Rectal smooth muscle tissue (tissue), 1 donor: ENCODE data around the gene DCTN3.
"Not testable (repeated sequence)": the region's sequence is repeated elsewhere in the genome, so short reads cannot be mapped to it uniquely, and the experiment has no call there.

ENCODE experiments used
- H3K27ac ChIP-seq: one replicate; pipeline ENCODE4 v1.7.0; 2013; ENCODE audit warnings: low read depth, low read length, inconsistent platforms
- H3K27me3 ChIP-seq: one replicate; pipeline ENCODE4 v1.7.0; 2013; ENCODE audit warnings: low read length; ENCODE audit not compliant: control insufficient read depth, insufficient read depth
- H3K36me3 ChIP-seq: one replicate; pipeline ENCODE4 v1.7.0; 2013; ENCODE audit warnings: low read length; ENCODE audit not compliant: control insufficient read depth, insufficient read depth
- H3K4me1 ChIP-seq: one replicate; pipeline ENCODE4 v1.7.0; 2013; ENCODE audit warnings: low read length; ENCODE audit not compliant: control insufficient read depth, insufficient read depth
- H3K4me3 ChIP-seq: one replicate; pipeline ENCODE4 v1.7.0; 2013; ENCODE audit warnings: low read length
- H3K9ac ChIP-seq: one replicate; pipeline ENCODE4 v1.7.0; 2013; ENCODE audit warnings: low read length

Gene DCTN3

DNA sequence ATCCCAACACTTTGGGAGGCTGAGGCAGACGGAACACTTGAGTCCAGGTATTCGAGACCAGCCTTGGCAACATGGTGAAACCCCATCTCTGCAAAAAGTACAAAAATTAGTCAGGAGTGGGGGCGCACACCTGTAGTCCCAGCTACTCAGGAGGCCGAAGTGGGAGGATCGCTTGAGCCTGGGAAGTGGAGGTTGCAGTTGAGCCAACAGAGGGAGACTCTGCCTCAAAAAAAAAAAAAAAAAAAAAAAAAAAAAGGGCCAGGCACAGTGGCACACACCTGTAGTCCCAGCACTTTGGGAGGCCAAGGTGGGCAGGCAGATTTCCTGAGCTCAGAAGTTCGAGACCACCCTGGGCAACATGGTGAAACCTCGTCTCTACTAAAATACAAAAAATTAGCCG lies 19.0 kb upstream of the DCTN3 start:
- not testable (repeated sequence) for H3K9ac ChIP-seq, H3K27ac ChIP-seq, H3K4me3 ChIP-seq, H3K27me3 ChIP-seq, H3K36me3 ChIP-seq
- H3K4me1 ChIP-seq, result peaks cover 15% of the 10 kb centered on the region

DNA sequence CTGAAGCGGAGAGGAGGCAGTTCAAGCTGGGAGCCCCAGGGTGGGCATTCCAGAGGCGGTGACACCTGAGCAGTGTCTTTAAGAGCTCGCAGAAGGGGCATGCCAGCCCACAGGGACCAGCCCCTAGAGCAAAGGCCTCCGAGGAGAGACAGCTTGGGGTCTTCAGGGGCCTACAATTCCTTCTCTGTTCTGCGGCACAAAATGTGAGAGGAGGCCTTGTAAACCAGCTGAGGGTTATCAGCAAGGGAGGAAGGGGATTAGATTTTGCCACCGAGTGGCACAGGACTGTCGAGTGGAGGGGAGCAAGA lies 17.8 kb upstream of the DCTN3 start:
- H3K9ac ChIP-seq, result peak overlapping the region; percentile 54
- peaks cover 8% of the 10 kb centered on the region for H3K36me3 ChIP-seq
- H3K27ac ChIP-seq, result peak overlapping the region; percentile 81
- peak overlapping the region; percentile 87 for H3K4me3 ChIP-seq
- no peaks in the 10 kb centered on the region for H3K27me3 ChIP-seq
- peaks cover 15% of the 10 kb centered on the region for H3K4me1 ChIP-seq

DNA sequence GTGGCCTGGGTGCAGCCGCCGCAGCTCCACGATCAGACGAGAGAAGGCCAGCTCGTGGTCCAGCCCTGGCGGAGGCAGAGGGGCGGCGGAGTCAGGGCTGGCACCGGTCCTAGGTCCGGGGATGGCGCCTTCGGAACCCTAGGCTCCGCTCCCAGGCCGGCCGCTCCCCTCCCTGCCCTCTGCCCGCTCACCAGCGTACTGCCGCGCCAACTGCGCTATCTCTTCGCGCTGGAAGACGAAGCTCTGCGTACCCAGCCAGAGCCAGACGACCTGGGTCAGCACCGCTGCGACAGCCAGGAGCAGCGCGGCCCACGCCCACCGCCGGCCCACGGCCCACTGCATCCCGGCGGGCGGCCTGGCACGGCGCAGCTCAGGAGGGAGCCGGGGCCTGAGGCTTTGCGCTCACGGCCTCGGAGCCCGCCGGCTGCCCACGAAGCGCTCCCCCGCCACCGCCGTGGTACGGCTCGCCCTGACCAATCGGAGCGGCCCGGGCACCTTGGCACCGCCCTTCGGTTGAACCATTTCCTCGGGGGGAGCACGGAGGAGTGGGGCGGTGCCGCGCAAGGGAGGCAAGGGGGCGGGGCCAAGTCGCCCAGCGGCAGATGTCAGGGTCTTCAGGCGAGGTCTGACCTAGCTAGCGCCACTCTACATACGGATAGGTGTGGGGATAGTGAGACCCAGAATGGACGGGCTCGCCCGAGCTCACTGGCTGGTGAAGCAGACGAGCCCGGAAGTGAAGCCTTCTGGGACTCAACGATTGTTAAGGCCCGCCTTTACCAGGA lies 17.3 kb upstream of the DCTN3 start, which contains the start of gene SIGMAR1:
SIGMAR1 (minus strand) TSS at position 432 of the 782 bp plus-strand sequence; CDS start at position 342, 90 bp downstream.
- H3K27me3 ChIP-seq, result no peaks in the 10 kb centered on the region
- H3K27ac ChIP-seq, result peak within 1 kb of the TSS; percentile 81
- peak within 1 kb of the TSS; percentile 54 for H3K9ac ChIP-seq
- peaks cover 15% of the 10 kb centered on the region for H3K4me1 ChIP-seq
- peaks cover 8% of the 10 kb centered on the region for H3K36me3 ChIP-seq
- peak within 1 kb of the TSS; percentile 87 for H3K4me3 ChIP-seq

DNA sequence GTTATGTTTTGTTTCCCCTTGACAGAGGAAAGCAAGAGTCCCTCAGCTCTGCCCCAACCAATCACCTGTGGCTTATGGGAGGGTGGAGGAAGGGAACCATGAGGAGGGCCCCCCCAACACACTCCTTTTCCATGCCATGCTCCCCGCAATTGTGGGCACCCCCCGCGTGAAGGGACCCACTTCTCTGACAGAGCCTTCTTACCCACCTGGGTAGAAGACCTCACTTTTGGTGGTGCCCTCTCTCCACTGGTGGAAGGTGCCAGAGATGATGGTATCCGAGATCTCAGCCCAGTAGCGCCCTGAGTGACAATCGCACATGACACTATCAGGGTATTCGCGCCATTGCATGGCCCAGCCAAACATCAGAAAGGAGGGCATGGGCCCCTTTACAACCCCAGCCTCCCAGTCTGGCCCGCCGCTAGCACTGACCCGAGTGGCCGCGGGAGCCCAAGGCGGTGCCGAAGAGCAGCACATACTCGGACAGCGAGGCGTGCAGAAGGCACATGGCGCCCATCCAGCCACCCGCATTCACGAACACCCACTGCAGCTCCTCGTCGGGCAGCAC lies 16.6 kb upstream of the DCTN3 start:
- peak overlapping the region; percentile 81 for H3K27ac ChIP-seq
- H3K27me3 ChIP-seq, result no peaks in the 10 kb centered on the region
- H3K36me3 ChIP-seq, result peaks cover 8% of the 10 kb centered on the region
- peak overlapping the region; percentile 87 for H3K4me3 ChIP-seq
- peaks cover 15% of the 10 kb centered on the region for H3K4me1 ChIP-seq
- H3K9ac ChIP-seq, result peak overlapping the region; percentile 29

DNA sequence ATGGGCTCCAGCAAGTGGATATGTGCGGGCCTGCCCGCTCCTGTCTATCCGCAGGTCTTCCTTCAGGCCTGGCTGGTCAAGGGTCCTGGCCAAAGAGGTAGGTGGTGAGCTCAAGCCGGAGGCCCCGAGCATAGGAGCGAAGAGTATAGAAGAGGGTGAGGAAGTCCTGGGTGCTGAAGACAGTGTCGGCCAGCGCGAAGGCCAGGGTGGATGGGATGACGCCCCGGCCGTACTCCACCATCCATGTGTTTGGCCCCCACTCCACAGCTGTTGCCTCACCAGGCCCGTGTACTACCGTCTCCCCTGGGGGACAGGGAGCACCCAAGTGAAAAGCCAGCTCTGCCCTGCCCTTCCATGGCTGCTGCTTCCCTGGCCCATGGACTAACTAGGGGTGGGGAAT lies 15.3 kb upstream of the DCTN3 start:
- H3K27me3 ChIP-seq, result peaks cover under 1% of the 10 kb centered on the region
- H3K4me3 ChIP-seq, result no peak overlapping the region
- H3K27ac ChIP-seq, result no peak overlapping the region
- H3K9ac ChIP-seq, result no peak overlapping the region
- H3K4me1 ChIP-seq, result peaks cover 15% of the 10 kb centered on the region
- peaks cover 8% of the 10 kb centered on the region for H3K36me3 ChIP-seq

DNA sequence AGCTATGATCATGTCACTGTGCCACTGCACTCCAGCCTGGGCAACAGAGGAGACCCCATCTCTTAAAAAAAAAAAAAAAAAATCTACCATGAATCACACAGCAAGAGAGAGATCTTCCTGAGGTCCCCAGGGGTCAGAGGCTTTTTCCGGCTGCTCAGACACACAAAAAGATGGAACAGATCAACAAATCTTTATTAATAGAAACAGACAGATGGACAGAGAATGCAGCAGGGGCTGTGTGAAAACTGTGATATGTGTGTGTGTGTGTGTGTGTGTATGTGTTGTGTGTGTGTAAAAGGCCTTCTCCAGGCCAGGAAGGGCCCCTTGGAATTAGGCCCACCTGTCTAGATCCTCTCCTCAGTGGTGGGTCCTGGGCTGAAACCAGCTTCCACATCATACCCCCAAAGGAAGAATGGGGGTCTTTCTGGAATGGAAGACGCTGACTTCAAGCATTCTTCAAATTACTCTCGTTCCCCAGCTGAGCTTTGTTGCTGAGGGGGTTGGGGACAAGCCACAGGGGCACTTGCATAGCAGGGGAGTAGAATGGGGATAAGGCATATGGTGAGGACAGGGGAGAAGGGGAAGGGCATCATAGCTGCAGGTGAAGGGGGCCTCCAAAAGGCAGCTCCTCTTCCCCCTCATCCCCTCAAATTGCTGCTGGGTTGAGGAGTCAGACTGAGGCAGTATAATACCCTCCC lies 14.4 kb upstream of the DCTN3 start:
- H3K4me3 ChIP-seq, result no peak overlapping the region
- H3K4me1 ChIP-seq, result peaks cover 15% of the 10 kb centered on the region
- peaks cover 8% of the 10 kb centered on the region for H3K36me3 ChIP-seq
- peaks cover 9% of the 10 kb centered on the region for H3K27me3 ChIP-seq
- no peak overlapping the region for H3K27ac ChIP-seq
- H3K9ac ChIP-seq, result no peak overlapping the region

DNA sequence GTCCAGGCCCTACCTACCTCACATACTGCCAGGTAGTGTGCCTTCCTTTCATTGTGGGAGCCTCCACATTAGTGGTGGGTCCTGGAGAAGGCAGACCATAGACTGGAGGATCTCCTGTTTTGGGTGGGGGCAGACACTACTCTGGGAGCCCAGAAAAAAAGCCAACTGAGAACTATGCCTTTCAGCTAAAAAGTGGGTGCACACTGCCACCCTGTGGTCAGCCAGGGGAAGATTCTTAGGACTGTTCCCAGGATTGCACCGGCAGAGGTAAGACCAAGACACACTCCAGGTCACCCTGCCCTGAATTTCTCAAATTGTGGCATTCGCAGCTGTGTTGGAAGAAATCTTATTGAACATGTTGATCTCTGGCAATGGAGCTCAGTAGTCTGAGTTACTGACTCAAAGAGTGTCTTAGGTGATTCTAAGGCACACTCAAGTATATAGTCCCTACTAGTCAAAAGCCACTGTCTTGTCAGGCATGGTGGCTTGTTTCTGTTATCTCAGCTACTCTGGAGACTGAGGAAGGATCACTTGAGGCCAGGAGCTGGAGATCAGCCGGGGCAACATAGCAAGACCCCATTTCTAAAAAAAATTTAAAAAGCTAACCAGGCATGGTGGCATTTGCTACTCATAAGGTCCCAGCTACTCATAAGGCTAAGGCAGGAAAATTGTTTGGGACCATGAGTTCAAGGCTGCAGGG lies 13.7 kb upstream of the DCTN3 start:
- H3K36me3 ChIP-seq, result peaks cover 8% of the 10 kb centered on the region
- no peak overlapping the region for H3K27ac ChIP-seq
- no peak overlapping the region for H3K4me3 ChIP-seq
- H3K9ac ChIP-seq, result no peak overlapping the region
- peaks cover 15% of the 10 kb centered on the region for H3K4me1 ChIP-seq
- H3K27me3 ChIP-seq, result peaks cover 15% of the 10 kb centered on the region

DNA sequence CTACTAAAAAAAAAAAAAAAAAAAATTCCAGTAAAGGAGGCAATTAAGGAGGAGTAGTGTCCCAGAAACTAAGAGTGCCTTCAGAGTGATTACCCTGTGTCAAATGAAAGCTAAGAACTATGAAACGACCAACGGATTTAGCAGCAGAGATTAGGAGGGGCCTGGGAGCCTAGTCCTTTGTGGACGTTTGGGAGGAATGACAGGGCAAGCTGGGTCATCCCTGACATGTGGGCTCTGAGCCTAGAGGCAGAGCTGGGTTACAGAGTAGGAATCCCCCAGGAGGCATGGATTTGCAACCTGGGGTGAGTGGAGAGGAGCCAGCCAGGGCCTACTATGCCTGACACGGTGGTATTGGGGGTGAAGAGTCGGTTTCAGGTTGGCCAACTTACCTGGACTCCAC lies 12.9 kb upstream of the DCTN3 start:
- no peak overlapping the region for H3K27ac ChIP-seq
- H3K9ac ChIP-seq, result no peak overlapping the region

DNA sequence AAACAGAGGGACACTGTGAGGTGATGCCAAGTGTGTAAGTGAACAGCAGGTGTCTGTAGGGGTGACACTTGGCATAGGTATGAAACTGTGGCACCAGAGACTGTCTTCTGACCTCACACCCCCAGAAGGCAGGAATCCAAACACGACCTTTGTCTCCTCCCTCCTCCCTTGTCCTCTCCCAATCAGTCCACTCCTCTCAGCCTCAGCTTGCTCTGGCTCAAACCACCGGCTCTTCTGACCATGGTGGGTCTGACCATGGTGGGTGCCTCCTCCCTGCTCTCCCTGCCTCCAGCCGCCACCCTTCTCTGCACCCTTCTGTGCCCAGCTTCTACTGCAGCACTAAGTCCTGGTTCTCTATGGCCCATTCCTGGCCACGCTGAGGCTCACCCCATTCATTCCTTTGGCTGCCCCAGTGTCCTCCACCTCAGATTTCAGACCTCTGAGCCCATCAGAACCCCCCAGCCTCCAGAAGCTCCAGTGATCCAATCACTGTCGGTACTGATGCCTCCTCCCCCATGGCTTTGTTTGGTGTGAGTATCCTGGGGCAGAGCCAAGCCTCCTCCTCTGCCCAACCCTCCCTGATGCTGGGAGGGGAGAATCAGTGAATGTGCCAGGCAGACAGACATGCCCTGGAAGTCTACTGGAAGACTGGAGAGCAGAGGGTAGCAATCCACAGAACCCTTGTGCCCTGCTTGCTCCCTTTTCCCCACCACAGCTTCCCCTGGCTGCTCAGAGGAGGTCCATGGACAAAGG lies 10.3 kb upstream of the DCTN3 start:
- Histone ChIP-seq H3K4me3 (no peak overlapping the region), H3K27me3 (peaks cover 45% of the 10 kb centered on the region), H3K36me3 (peaks cover 7% of the 10 kb centered on the region), H3K9ac (no peak overlapping the region), H3K27ac (no peak overlapping the region), H3K4me1 (peaks cover 5% of the 10 kb centered on the region)

More for the DNA sequence above, 12.9 kb upstream of the DCTN3 start:
- Histone ChIP-seq H3K36me3 (peaks cover 8% of the 10 kb centered on the region), H3K27me3 (peaks cover 19% of the 10 kb centered on the region), H3K4me3 (no peak overlapping the region), H3K4me1 (peaks cover 16% of the 10 kb centered on the region)

DNA sequence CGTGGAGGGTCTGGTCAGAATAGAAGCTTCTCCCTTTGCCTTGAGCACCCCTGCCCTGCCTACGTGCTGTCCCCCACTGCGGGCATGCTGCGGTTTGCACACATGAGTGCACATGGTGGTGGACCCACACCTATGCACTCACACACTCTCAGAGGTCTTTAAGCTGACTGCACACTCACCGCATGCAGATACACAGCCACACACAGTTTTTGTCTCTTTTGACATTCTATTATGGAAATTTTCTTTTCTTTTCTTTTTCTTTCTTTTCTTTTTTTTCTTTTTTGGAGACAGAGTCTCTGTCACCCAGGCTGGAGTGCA lies 9.2 kb upstream of the DCTN3 start:
- Histone ChIP-seq H3K27me3 (peaks cover 53% of the 10 kb centered on the region), H3K27ac (no peak overlapping the region), H3K4me1 (peaks cover 5% of the 10 kb centered on the region), H3K36me3 (no peaks in the 10 kb centered on the region), H3K9ac (no peak overlapping the region), H3K4me3 (peak overlapping the region; percentile 40)

DNA sequence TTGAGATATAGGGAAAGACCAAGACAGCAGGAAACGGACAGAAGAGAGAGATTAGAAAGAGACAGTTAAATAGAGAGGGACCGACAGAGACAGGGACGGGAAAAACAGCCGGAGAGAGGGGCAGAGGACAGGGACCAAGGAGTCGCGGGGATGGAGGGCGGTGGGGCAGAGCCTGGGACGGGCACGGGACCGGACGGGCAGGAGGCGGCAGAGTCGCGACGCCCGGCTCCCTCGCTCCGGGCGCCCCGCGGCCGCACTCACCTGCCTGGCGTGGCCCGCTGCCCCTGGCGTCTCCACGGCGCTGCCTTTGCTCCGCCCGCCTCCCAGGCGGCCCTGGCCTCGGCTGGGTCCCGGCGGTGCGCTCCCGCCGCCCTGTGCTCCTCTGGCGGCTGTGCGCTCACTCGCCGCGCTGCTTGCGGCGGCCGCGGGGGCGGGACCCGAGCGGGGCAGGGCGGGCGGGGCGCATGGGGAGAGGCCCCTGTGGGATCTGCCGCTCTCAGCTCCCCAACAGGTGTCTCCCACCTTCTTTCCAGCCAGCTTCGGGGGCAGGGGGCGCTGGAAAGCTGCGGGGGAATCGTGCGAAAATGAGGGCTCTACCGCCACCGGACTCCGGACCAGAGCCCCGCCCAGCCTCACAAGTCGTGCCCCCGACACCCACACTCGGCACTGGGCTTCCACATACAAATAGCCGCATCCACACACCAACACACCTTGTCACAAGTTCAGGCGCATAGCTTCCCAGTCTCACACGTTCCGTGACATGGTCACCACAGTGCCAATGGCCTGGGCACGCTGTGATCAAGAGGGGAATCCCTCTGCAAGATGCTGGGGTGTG lies 8.6 kb upstream of the DCTN3 start, which contains the start of gene ARID3C:
ARID3C (minus strand) TSS at position 411 of the 835 bp plus-strand sequence. CDS start 1,052 bp downstream, outside the sequence.
- H3K4me1 ChIP-seq, result peaks cover 5% of the 10 kb centered on the region
- H3K27me3 ChIP-seq, result peaks cover 56% of the 10 kb centered on the region
- no peak within 1 kb of the TSS for H3K9ac ChIP-seq
- peak within 1 kb of the TSS; percentile 53 for H3K4me3 ChIP-seq
- H3K36me3 ChIP-seq, result no peaks in the 10 kb centered on the region
- H3K27ac ChIP-seq, result no peak within 1 kb of the TSS
